GM18867 (cell line): ENCODE measurements around the gene CPNE9.

Experiments
- ATAC-seq: cut with Tn5 transposase; IDR thresholded peaks from one replicate; pipeline ENCODE4 v1.9.1; 2021; ENCODE audit warnings: mild to moderate bottlenecking, moderate library complexity; ENCODE audit not compliant: unreplicated experiment

Gene CPNE9

DNA sequence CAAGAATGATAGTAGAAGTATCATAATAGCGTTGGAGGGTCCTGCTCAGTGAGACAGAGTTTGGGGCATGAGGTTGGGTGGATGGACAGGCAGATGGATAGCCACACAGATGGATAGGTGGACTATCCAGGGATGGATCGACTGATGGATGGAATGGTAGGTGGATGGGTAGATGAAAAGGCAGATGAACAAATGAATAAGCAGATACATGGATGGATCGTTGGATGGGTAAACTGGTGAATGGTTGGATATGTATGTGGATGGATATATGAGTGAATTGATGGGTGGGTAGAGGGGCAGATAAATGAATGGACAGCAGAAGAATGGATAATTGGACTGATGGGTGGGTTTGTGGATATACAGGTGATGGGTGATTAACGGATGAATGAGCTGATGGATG, 9.5 kb downstream of the CPNE9 start:
- no peak for ATAC-seq

- ATAC-seq = no peak
Observed at GRCh38 chr3:9715136-9715535, 11.5 kb downstream of the CPNE9 start.

DNA sequence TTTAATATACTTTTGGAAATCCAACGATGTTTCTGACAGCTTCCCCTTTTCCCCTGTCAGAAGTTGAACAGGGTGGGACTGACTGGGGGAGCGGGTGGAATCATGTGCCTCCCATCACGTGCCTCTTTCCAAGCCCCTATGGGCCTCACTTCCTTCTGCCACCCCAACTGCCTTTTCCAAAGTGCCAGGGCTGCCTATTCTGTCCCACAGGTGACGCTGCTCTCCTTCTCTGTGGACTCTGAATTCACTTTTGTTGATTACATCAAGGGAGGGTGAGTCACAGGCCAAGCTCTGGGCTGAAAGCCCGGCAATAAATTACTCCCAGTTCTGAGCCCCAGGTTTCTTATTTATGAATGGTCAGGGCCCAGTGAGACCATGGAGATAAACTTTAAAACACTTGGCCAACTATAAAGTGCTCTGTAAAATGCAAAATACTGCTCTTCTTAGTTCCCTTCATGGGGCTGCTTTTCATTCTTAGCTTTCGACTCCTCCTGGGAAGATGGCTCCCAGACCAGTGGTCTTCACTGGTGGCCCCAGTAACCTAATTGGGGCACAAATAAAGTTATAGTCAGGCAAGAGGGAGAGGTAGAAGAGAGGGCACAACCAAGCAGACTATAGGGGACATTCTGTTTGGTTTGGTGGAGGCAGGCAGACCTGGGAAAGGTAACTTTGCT, 12.3 kb downstream of the CPNE9 start:
- ATAC-seq = no peak

DNA sequence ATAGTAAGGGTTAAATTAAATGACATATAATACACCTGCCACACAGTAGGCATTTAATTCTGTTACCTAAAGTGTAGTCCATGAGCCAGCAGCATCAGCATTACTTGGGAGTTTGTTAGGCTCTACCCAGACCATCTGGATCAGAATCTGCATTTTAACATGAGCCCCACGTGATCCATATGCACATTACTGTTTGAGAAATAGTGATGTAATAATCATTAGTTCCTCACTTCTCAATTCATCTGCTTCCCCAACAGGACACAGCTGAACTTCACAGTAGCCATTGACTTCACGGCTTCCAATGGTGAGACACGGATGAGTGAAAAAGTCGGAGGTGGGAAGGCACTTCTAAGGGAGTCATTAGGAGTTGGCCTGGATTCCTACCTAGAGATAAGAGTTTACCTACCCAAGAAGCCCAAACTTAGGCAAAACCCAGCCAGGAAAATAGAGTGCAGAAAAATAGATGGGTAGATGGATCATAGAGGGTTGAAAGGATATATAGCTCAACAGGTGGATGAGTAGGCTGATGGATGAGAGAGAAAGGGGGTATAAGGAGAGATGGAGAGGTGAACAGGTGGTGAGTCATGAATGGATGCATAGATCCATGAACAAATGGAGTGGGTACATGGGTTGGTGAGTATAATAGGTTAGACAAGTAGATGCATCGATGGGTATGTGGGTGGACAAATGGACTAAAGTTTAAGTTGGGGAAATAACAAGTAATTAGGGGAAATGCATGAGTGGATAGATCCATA, 13.3 kb downstream of the CPNE9 start:
- ATAC-seq = no peak

GRCh38 chr3:9717563-9717962, 13.9 kb downstream of the CPNE9 start:
- no peak for ATAC-seq

GRCh38 chr3:9718118-9718517, 14.5 kb downstream of the CPNE9 start:
- no peak for ATAC-seq

DNA sequence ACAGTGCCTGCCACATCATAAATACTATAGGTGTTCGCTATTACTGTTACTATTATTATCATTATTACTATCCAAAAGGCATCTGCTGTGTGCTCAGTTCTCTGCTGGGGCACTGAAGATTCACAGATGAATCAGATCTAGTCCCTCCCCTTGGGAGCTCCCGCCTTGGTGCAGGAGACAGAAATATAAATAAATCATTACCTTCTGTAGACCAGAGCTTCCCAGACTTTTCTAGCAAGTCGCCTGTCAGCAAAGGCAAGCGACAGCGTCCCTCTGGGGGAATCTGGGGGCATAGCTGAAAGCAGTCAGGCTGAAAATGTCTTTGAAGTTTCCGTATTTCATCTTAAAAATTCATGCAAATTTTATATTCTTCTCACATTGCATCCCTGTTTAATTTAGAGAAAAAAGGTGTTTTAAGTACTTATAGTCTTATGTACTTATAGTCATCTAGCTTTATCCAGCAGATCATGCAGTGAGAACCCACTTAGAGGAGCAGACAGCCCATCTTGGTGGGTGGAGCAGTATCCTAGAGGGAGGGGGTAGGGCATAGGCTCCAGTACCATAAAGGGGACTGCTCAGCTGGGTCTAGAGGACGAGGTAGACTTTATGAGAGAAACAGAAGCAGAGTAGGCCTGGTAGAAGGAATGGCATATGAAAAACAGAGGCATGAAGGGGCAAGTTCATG, 17.5 kb downstream of the CPNE9 start:
- ATAC-seq = no peak

- no peak for ATAC-seq
Observed at GRCh38 chr3:9721700-9722060, 18.0 kb downstream of the CPNE9 start.

DNA sequence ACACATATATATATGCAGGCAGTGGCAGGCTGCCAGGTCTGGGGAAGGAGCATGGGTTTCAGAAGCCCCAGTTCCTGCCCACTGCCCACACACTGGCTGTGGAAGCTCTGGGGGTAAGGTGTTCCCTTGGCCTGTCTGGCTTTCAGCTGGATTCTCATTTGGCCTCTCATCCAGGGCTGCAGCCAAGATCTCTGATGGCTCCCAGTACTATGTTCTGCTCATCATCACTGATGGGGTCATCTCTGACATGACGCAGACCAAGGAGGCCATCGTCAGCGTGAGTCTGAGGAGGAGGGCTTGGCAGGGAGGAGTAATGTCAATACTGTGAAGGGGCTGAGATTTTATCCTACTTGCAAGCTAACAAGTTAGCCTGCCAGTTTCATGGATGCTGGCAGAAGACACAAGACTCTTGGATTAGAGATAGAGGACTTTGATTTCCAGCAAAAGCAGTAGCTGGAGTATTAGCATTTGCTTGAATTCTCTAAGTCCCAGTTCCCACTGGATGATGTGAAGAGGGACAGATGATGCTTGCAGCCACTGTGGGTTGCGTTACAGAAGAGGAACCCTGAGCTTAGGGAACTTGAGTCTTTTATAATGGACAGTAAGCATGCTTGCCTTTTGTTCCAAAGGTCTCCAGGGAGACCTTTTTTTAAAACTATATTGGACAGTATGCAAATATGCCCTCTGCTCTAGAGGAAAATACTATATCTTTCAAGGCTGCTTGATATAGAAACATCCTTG, 22.3 kb downstream of the CPNE9 start:
- ATAC-seq = no peak

DNA sequence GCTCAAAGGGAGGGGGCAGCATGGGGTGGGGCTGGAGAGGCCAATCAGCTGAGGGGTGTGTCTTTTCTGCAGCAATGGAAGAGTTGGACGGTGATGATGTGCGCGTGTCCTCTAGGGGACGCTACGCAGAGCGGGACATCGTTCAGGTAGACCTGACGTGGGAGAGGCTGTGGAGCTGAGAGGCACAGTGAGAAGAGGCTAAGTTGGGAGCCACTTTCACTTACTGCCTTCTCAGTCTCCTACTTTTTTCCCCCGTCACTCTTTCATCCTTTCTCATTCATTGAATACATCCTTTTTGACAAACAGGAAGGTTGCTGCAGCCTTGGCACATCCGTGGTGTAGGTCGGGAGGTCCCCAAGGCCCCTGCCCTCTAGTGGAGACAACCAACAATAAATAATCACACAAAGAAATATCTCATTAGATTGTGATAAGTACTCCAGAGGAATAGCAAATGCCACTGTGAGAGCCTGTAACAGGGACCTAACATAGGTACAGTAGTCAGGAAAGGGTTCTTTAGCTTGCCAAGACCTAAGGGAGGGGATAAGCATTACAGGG, 23.5 kb downstream of the CPNE9 start:
- no peak for ATAC-seq

GRCh38 chr3:9727743-9728142, 24.1 kb downstream of the CPNE9 start:
- no peak for ATAC-seq

GRCh38 chr3:9729419-9729818, 25.8 kb downstream of the CPNE9 start:
- ATAC-seq = no peak

- peak; percentile 42 for ATAC-seq
Observed at GRCh38 chr3:9730657-9731205, 27.1 kb downstream of the CPNE9 start.

DNA sequence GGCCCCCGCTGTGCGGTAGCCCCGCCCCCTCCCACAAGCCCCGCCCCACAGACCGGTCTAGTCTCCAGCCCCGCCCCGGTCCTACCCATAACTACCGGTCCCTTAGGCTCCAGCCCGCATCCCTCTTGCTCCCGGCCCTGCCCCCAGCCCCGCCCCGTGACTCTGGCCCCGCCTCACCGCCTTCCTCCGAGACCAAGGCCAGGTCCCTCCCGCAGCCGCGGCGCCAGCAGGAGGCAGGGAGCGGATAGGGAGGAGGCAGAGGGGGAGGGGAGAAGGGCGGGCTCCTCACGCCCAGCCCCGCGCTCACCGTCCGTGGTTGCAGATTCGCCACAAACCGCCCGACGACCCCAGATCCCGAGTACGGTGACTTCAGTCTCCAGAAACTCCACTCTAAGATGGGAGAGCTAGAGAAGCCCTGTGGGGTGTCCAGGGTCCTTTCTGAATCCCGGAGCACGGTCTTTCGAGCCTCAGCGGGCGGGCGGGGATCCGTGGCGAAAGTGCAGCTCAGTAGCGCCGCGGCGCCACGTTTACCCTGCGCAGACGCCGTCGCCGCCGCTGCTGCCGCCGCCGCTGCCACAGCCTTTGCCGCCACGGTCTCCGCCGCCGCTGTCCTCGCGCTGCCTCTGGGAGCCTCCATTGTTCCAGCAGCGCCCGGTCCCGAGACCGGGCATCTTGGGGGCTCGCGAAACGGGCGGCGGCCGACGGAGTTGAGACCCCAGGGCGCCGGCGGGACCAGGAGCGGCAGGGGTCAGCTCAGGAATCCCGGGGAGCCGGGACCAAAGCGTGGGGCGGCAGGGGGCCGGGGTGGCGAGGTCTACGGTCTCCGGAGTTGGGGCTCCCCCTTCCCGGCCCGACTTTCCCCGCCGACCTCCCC, 27.8 kb downstream of the CPNE9 start, which contains the start of gene BRPF1:
BRPF1 (plus strand) TSS at position 530 of the 874 bp plus-strand sequence. CDS start 2,406 bp downstream, outside the sequence.
- peak; percentile 91 for ATAC-seq

DNA sequence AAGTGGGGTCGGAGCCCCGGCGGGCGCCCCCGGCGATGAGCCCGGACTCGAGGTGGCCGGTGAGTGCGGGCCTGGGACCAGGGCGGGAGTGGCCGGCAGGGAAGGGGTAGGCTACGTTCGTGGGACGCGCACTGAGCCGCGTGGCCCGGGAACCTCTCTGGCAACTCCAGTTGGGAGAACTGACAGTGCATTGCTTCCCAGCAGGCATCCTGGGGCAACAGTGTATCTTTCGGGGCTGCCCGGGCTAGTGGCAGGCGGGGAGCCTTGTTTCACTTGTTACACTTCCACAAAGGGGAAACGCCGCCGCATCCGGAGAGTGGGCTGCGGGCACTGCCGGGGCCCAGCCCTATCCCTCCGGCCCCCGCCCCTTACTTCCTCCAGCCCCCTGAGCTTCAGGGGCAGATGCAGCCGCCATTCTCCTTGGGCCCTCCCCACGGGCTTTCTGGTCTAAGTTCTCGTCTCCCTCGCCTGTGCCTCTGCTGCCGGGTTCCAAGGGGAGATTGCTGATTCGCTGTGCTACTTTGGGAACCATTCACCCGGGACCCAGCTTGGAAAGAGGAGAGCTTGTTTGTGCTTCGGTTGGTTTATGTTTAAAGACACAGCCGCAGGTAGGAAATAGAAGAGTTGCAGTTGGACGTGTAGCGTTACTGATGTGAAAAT, 28.6 kb downstream of the CPNE9 start:
- peak; percentile 10 for ATAC-seq

GRCh38 chr3:9732740-9733115, 29.1 kb downstream of the CPNE9 start:
- no peak for ATAC-seq

GRCh38 chr3:9736831-9737230, 33.2 kb downstream of the CPNE9 start:
- no peak for ATAC-seq

- ATAC-seq = no peak
Observed at GRCh38 chr3:9739181-9739580, 35.5 kb downstream of the CPNE9 start.

- ATAC-seq = no peak
Observed at GRCh38 chr3:9742560-9742959, 38.9 kb downstream of the CPNE9 start.
